ENCODE measurements around the gene ZNF35. TPM values are rescaled to one million over a fixed set of nuclear protein-coding genes. Genes with fewer than 3 reads are reported as not detected.
A peak's percentile ranks its signal among the peaks of the same experiment; 100 is the strongest.

The ZNF35 gene
- total and polyA plus RNA-seq, 10 of the 15 experiments (the other 5 are each of a cell fraction or from before 2014, with no cell fraction given), result 9.3 to 21.1 (median 13.4) TPM

GRCh38 chr3:44685128-44685800 lies 36.7 kb downstream of the ZNF35 start:
- SMC1A ChIA-PET (ENCODE audit: uncharacterized antibody, unreplicated experiment), result interaction anchor here (0.7 to 1.7 kb wide), 2 partner anchors 77 to 100 kb away, joined by 3 to 6 read pairs; partner anchors contain the start of genes KIAA1143 and KIF15
- no peaks in the 10 kb centered on the region for H3K79me2 ChIP-seq (ENCODE audit: control insufficient read depth, insufficient read depth, low read length)
- intact Hi-C loops (cut with micrococcal nuclease; ENCODE audit: unreplicated experiment), result loop anchor here (1.0 to 5.0 kb wide), 2 partner anchors 37 to 63 kb away; partner anchors contain the start of gene ZNF35
- H2AFZ ChIP-seq (ENCODE audit: control insufficient read depth, low read depth, low read length), result peak overlapping the region; percentile 79
- no peak overlapping the region for H3K27ac ChIP-seq (ENCODE audit: control insufficient read depth, insufficient read depth)
- H3K4me2 ChIP-seq (ENCODE audit: control insufficient read depth, insufficient read depth), result peak overlapping the region; percentile 72
- peak; percentile 27 for DNase-seq (ENCODE audit: low read depth, low spot score)
- no TSS peak for BruUV-seq (replicated peaks)
- H3K4me3 ChIP-seq, result peak overlapping the region; percentile 60; the same call in 1 of the 2 replicates
- H3K27me3 ChIP-seq (replicated peaks in 1 of 2; ENCODE audit: control insufficient read depth in 2 of 2, insufficient read depth in 2 of 2, low read length in 1 of 2), result no peaks in the 10 kb centered on the region
- peaks cover 14% of the 10 kb centered on the region; the same call in 2 of the 3 replicates for H3K9me3 ChIP-seq (replicated peaks; ENCODE audit: control insufficient read depth, insufficient read depth, low read length)
- ATAC-seq, result peak; percentile 99
- RAD21 ChIA-PET (ENCODE audit: unreplicated experiment), result no interaction called here
- no peaks in the 10 kb centered on the region for H3K4me1 ChIP-seq (ENCODE audit: control insufficient read depth, insufficient read depth, low read length)
- H4K20me1 ChIP-seq (ENCODE audit: control insufficient read depth, insufficient read depth), result no peaks in the 10 kb centered on the region
- POLR2A ChIA-PET, result no interaction called here
- in situ Hi-C loops (cut with MboI), result no loop called here
- WGBS (ENCODE audit: insufficient coverage, insufficient replicate concordance, low lambda C conversion rate, missing lambda C conversion rate), result 1% methylated on average over 33 of the region's 48 CpGs
- FAIRE-seq, result peak; percentile 49
- H3K9ac ChIP-seq (ENCODE audit: control insufficient read depth, insufficient read depth, low read length), result 0 out of 2 replicates have a peak overlapping the region, but pooled peaks have one; percentile 42
- no peaks in the 10 kb centered on the region for H3K36me3 ChIP-seq (ENCODE audit: control insufficient read depth in 2 of 2, insufficient read depth in 2 of 2, low read length in 1 of 2)
- CTCF ChIA-PET, result interaction anchor here (1.3 kb wide), 1 partner anchor 39 kb away, joined by 3 read pairs; no protein-coding TSS in a partner anchor
- TF ChIP-seq MEF2B (IDR thresholded peaks at IDR 0.05; ENCODE audit: partially characterized antibody, poor library complexity, severe bottlenecking) (no peak), ZNF24 (IDR thresholded peaks at IDR 0.05) (no peak), SPI1 (IDR thresholded peaks at IDR 0.05; ENCODE audit: borderline replicate concordance, insufficient read depth, low read depth, low read length) (no peak), HDAC2 (IDR thresholded peaks at IDR 0.05) (no peak), MXI1 (IDR thresholded peaks at IDR 0.05; ENCODE audit: low read depth, low read length) (no peak; the same call in 1 of the 2 replicates), CHD1 (IDR thresholded peaks at IDR 0.05; ENCODE audit: low read depth, low read length) (no peak), POLR2AphosphoS5 (IDR thresholded peaks at IDR 0.05; ENCODE audit: low read length) (peak; percentile 62; the same call in 1 of the 2 replicates), SMAD1 (IDR thresholded peaks at IDR 0.05; ENCODE audit: low read depth, partially characterized antibody) (no peak), WRNIP1 (IDR thresholded peaks at IDR 0.05; ENCODE audit: borderline replicate concordance, low read depth, low read length) (no peak), NR2C1 (IDR thresholded peaks at IDR 0.05) (0 out of 2 replicates have a peak, but pooled peaks have one; percentile 32), IRF4 (IDR thresholded peaks at IDR 0.05; ENCODE audit: low read depth, low read length) (no peak), BHLHE40 (IDR thresholded peaks at IDR 0.05; ENCODE audit: borderline replicate concordance in 1 of 2, low read depth in 2 of 2, low read length in 1 of 2) (peak in 1 of 2 experiments; percentile 42; a peak in 1 of 4 replicates), NFYA (IDR thresholded peaks at IDR 0.05; ENCODE audit: borderline replicate concordance, low read depth, low read length) (no peak), ZNF384 (IDR thresholded peaks at IDR 0.05; ENCODE audit: borderline replicate concordance, low read depth, low read length) (no peak), SMARCA5 (IDR thresholded peaks at IDR 0.05) (no peak), CBFB (IDR thresholded peaks at IDR 0.05; ENCODE audit: low read depth) (no peak), TAF1 (IDR thresholded peaks at IDR 0.05; ENCODE audit: borderline replicate concordance, low read depth, low read length) (peak; percentile 64; the same call in 1 of the 2 replicates), BACH1 (IDR thresholded peaks at IDR 0.05; ENCODE audit: borderline replicate concordance) (no peak), MTA2 (IDR thresholded peaks at IDR 0.05; ENCODE audit: low read depth) (no peak), JUNB (IDR thresholded peaks at IDR 0.05) (no peak), SREBF2 (IDR thresholded peaks at IDR 0.05; ENCODE audit: low read length) (no peak)
- TF ChIP-seq, protein P1, sequence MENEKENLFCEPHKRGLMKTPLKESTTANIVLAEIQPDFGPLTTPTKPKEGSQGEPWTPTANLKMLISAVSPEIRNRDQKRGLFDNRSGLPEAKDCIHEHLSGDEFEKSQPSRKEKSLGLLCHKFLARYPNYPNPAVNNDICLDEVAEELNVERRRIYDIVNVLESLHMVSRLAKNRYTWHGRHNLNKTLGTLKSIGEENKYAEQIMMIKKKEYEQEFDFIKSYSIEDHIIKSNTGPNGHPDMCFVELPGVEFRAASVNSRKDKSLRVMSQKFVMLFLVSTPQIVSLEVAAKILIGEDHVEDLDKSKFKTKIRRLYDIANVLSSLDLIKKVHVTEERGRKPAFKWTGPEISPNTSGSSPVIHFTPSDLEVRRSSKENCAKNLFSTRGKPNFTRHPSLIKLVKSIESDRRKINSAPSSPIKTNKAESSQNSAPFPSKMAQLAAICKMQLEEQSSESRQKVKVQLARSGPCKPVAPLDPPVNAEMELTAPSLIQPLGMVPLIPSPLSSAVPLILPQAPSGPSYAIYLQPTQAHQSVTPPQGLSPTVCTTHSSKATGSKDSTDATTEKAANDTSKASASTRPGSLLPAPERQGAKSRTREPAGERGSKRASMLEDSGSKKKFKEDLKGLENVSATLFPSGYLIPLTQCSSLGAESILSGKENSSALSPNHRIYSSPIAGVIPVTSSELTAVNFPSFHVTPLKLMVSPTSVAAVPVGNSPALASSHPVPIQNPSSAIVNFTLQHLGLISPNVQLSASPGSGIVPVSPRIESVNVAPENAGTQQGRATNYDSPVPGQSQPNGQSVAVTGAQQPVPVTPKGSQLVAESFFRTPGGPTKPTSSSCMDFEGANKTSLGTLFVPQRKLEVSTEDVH (IDR thresholded peaks at IDR 0.05; ENCODE audit: low read depth, partially characterized antibody), result peak; percentile 52
- TF ChIP-seq, protein P2, sequence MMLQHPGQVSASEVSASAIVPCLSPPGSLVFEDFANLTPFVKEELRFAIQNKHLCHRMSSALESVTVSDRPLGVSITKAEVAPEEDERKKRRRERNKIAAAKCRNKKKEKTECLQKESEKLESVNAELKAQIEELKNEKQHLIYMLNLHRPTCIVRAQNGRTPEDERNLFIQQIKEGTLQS (IDR thresholded peaks at IDR 0.05; ENCODE audit: borderline replicate concordance, extremely low read depth, low read depth, low read length), result no peak
